HG02870 (cell line): ENCODE data around the gene PKD2.
"Not testable (repeated sequence)": the region's sequence is repeated elsewhere in the genome, so short reads cannot be mapped to it uniquely, and the experiment has no call there.

ENCODE experiments used
- ATAC-seq: cut with Tn5 transposase; IDR thresholded peaks from one replicate; pipeline ENCODE4 v1.9.1; 2021; ENCODE audit warnings: mild to moderate bottlenecking, moderate library complexity; ENCODE audit not compliant: unreplicated experiment

Gene PKD2

GRCh38 chr4:88025868-88026661, 18.6 kb downstream of the PKD2 start:
- not testable (repeated sequence) for ATAC-seq

GRCh38 chr4:88027611-88028608, 20.5 kb downstream of the PKD2 start:
- ATAC-seq, result no peak

- ATAC-seq, result no peak
These were observed 21.5 kb downstream of the PKD2 start for GRCh38 chr4:88028946-88029345.

- no peak for ATAC-seq
These were observed 22.1 kb downstream of the PKD2 start for GRCh38 chr4:88029556-88029955.

GRCh38 chr4:88030565-88031310, 23.3 kb downstream of the PKD2 start:
- no peak for ATAC-seq

GRCh38 chr4:88033309-88033708, 25.9 kb downstream of the PKD2 start:
- ATAC-seq, result no peak

GRCh38 chr4:88035292-88035691, 27.9 kb downstream of the PKD2 start:
- ATAC-seq, result no peak

- ATAC-seq, result no peak
These were observed 30.0 kb downstream of the PKD2 start for GRCh38 chr4:88037447-88037846.

- no peak for ATAC-seq
These were observed 30.5 kb downstream of the PKD2 start for GRCh38 chr4:88037936-88038335.

GRCh38 chr4:88040707-88041106, 33.3 kb downstream of the PKD2 start:
- ATAC-seq, result no peak

- no peak for ATAC-seq
These were observed 34.2 kb downstream of the PKD2 start for GRCh38 chr4:88041626-88042025.

GRCh38 chr4:88043001-88043400, 35.6 kb downstream of the PKD2 start:
- no peak for ATAC-seq

- no peak for ATAC-seq
These were observed 36.3 kb downstream of the PKD2 start for GRCh38 chr4:88043586-88044340.

- ATAC-seq, result no peak
These were observed 37.6 kb downstream of the PKD2 start for GRCh38 chr4:88045021-88045420.

- no peak for ATAC-seq
These were observed 46.8 kb downstream of the PKD2 start for GRCh38 chr4:88054229-88054628.

GRCh38 chr4:88054901-88055300, 47.5 kb downstream of the PKD2 start:
- no peak for ATAC-seq

- ATAC-seq, result no peak
These were observed 50.9 kb downstream of the PKD2 start for GRCh38 chr4:88058295-88058694.

- no peak for ATAC-seq
These were observed 52.3 kb downstream of the PKD2 start for GRCh38 chr4:88059766-88060165.

GRCh38 chr4:88060431-88060830, 53.0 kb downstream of the PKD2 start:
- no peak for ATAC-seq

- ATAC-seq, result no peak
These were observed 54.9 kb downstream of the PKD2 start for GRCh38 chr4:88062311-88062710.
